ENCODE measurements around the gene PATE1. TPM values are rescaled to one million over a fixed set of nuclear protein-coding genes. Genes with fewer than 3 reads are reported as not detected.

PATE1 gene
- total RNA-seq, 1 experiment from 2014 or later: not detected

DNA sequence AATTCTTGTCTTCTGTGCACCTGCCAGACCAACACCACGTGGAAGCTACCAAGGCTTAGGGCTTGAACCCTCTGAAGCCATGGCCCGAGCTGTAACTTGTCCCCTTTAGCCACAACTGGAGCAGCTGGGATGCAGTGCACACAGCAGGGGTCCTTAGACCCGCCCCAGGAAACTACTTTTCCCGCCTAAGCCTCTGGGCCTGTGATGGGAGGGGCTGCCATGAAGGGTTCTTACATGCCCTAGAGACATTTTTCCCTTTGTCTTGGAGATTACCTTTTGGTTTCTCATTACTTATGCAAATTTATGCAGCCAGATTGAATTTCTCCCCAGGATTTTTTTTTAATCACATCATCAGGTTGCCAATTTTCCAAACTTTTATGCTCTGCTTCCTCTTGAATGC is 51.6 kb downstream of the PATE1 start:
- Histone ChIP-seq H3K9me2 (replicated peaks; ENCODE audit: low read length) (no peaks in the 10 kb centered on the region), H3K4me3 (ENCODE audit: low read length) (no peak overlapping the region), H3K9ac (ENCODE audit: low read length) (no peak overlapping the region), H2AFZ (ENCODE audit: low read length) (no peak overlapping the region), H3K36me3 (ENCODE audit: low read depth, low read length) (no peaks in the 10 kb centered on the region), H3K4me2 (ENCODE audit: low read length) (no peak overlapping the region), H3F3A (ENCODE audit: low read length, unreplicated experiment) (no peaks in the 10 kb centered on the region), H3K27me3 (ENCODE audit: low read length) (no peaks in the 10 kb centered on the region), H3K27ac (ENCODE audit: low read length) (no peak overlapping the region), H3K79me2 (ENCODE audit: low read length) (no peaks in the 10 kb centered on the region), H4K20me1 (ENCODE audit: low read length) (no peaks in the 10 kb centered on the region), H3K4me1 (ENCODE audit: insufficient read depth, low read length) (no peaks in the 10 kb centered on the region), H3K9me3 (ENCODE audit: low read length) (peaks cover 8% of the 10 kb centered on the region)
- ChIA-PET POLR2A (ENCODE audit: unreplicated experiment) (no interaction called here), CTCF (no interaction called here)
- ATAC-seq: no peak
- BruUV-seq (replicated peaks): no TSS peak
- intact Hi-C loops (cut with micrococcal nuclease): no loop called here
- no peak for DNase-seq
- TF ChIP-seq, protein P1, sequence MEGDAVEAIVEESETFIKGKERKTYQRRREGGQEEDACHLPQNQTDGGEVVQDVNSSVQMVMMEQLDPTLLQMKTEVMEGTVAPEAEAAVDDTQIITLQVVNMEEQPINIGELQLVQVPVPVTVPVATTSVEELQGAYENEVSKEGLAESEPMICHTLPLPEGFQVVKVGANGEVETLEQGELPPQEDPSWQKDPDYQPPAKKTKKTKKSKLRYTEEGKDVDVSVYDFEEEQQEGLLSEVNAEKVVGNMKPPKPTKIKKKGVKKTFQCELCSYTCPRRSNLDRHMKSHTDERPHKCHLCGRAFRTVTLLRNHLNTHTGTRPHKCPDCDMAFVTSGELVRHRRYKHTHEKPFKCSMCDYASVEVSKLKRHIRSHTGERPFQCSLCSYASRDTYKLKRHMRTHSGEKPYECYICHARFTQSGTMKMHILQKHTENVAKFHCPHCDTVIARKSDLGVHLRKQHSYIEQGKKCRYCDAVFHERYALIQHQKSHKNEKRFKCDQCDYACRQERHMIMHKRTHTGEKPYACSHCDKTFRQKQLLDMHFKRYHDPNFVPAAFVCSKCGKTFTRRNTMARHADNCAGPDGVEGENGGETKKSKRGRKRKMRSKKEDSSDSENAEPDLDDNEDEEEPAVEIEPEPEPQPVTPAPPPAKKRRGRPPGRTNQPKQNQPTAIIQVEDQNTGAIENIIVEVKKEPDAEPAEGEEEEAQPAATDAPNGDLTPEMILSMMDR (conservative IDR thresholded peaks at IDR 0.05; ENCODE audit: low read depth, low read length): no peak
- TF ChIP-seq EZH2 (IDR thresholded peaks at IDR 0.05; ENCODE audit: low read length, unreplicated experiment): no peak
- TF ChIP-seq EZH2phosphoT487 (IDR thresholded peaks at IDR 0.05; ENCODE audit: borderline replicate concordance, low read length): no peak

Other genes with a start within 250 kb of the PATE1 start
- 154 and 166 TPM in 2 replicates for gene EI24, start 176.8 kb upstream of the PATE1 start, total RNA-seq (2014; rRNA removed)
- 160 and 182 TPM in 2 replicates for gene STT3A, start 153.4 kb upstream of the PATE1 start, total RNA-seq (2014; rRNA removed)
- 49.8 and 64.7 TPM in 2 replicates for gene CHEK1, start 121.1 kb upstream of the PATE1 start, total RNA-seq (2014; rRNA removed)
- not detected in 2 replicates for gene ACRV1, start 65.4 kb upstream of the PATE1 start, total RNA-seq (2014; rRNA removed)
- gene PATE2, start 32.5 kb downstream of the PATE1 start, total RNA-seq (2014; rRNA removed): not detected in 2 replicates
- not detected in 2 replicates for gene PATE3, start 41.8 kb downstream of the PATE1 start, total RNA-seq (2014; rRNA removed)
- gene PATE4, start 87.0 kb downstream of the PATE1 start, total RNA-seq (2014; rRNA removed): not detected in 2 replicates
- gene HYLS1, start 141.4 kb downstream of the PATE1 start, total RNA-seq (2014; rRNA removed): 16.4 and 23.5 TPM in 2 replicates
- 10.3 and 26.2 TPM in 2 replicates for gene PUS3, start 156.9 kb downstream of the PATE1 start, total RNA-seq (2014; rRNA removed)
- gene DDX25, start 158.2 kb downstream of the PATE1 start, total RNA-seq (2014; rRNA removed): not detected in 2 replicates
- not detected in 2 replicates for gene VSIG10L2, start 199.8 kb downstream of the PATE1 start, total RNA-seq (2014; rRNA removed)